VCaP (cell line): Measurements from ENCODE around the gene DAPK1.

Source experiments
- H3K27ac ChIP-seq: fragments of 450-650 bp; 2 replicates; pipeline ENCODE4 v1.5.1; 2017
- CTCF ChIP-seq: fragments of 450-650 bp; conservative IDR thresholded peaks from 2 replicates; pipeline ENCODE4 v1.5.1; 2017; ENCODE audit warnings: mild to moderate bottlenecking, moderate library complexity

Gene DAPK1

DNA sequence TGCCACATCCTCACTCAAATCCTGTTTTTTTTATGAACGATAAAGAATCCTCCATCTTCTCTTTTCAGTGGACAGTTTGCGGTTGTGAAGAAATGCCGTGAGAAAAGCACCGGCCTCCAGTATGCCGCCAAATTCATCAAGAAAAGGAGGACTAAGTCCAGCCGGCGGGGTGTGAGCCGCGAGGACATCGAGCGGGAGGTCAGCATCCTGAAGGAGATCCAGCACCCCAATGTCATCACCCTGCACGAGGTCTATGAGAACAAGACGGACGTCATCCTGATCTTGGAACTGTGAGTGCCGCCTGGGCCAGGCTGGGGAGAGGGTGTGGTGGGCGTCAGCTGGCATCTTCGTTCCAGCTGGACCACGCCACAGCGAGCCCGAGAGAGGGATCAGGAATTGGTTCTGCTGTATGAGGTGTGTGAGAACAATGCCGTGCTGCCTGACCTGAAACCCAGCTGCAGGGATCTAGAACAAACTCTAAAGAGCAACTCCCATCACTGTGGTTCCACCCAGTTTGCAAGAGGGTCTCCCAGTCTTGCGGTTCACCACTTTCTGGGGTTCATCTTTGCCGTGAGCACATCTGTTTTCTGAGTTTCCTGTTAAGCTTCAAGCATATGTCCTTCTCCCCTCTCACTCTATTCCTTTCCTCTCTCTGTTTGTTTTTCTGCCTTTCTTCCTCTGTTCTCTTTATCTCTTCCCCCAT, 107.4 kb downstream of the DAPK1 start:
- H3K27ac ChIP-seq: no peak overlapping the region
- TF ChIP-seq CTCF: no peak

DNA sequence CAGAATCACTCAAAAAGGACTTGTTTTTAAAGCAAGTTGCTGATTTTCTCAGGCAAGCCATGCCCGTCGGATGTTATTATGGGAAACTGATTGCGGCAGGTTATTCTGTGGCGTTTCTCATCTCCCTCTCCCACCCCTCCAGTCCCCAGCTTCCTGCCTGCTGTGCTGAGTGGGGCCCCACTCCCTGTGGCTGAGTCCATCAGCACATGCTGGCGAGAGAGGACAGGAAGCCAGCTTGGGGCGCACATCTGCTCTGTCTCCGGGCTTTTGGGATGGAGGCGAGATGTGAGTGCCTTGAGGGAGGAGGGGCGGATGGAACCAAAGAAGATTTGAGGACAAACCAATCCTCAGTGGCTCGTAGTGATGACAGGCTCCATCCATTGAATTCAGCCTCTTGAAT, 108.0 kb downstream of the DAPK1 start:
- TF ChIP-seq CTCF: no peak
- no peak overlapping the region for H3K27ac ChIP-seq

DNA sequence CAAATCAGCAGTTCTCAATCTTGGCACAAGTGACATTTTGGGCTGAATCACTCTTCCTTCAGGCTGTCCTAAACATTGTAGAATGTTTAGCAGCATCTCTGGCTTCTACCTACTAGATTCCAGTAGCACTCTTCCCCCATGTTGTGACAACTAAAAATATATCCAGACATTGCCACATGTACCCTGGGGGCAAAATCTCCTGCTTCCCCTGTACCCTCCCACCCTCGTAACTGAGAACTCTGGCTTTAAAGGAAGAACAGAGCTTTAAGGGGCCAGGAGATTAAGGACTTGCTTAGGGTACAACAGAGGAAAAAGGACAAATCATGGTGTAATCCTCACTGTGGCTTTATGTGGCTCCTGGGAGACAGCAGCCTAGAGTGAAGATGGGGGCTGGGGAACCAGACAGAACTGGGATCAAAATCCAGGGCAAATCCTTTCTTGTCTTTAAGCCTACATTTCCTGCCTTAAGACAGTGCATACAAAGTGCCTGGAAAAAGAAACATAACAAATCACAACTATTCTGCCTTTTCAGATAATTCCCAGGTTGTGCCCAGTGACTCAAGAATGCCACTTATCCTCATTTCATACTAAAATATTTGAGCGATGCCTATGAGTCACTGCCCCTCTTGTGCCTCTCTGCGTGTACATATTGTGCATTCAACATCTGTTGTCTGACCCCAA, 109.3 kb downstream of the DAPK1 start:
- TF ChIP-seq CTCF: no peak
- H3K27ac ChIP-seq: no peak overlapping the region

DNA sequence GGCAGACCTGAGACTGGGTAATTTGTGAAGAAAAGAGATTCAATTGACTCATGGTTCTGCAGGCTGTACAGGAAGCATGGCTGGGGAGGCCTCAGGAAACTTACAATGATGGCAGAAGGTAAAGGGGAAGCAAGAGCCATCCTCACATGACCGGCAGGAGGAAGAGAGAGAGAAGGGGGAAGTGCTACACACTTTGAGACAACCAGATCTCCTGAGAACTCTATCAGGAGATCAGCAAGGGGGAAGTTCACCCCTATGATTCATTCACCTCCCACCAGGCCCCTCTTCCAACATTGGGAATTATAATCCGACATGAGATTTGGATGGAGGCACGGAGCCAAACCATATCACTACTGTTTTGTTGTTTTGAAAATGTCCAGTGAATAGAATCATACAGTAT, 110.2 kb downstream of the DAPK1 start:
- TF ChIP-seq CTCF: no peak
- H3K27ac ChIP-seq: no peak overlapping the region

- H3K27ac ChIP-seq: no peak overlapping the region
- TF ChIP-seq CTCF: no peak
Measured at GRCh38 chr9:87609002-87609401, 111.3 kb downstream of the DAPK1 start.

GRCh38 chr9:87609486-87609885, 111.8 kb downstream of the DAPK1 start:
- no peak overlapping the region for H3K27ac ChIP-seq
- no peak for TF ChIP-seq CTCF

- no peak overlapping the region for H3K27ac ChIP-seq
- TF ChIP-seq CTCF: no peak
Measured at GRCh38 chr9:87610200-87611155, 112.8 kb downstream of the DAPK1 start.
